RPMI8226 (cell line): ENCODE results near the gene TDRD10.

Experiments
- DNase-seq: peaks from one replicate; pipeline ENCODE4 v3.0.0-alpha.2; 2015

TDRD10 gene

GRCh38 chr1:154502066-154502743 lies at the start of gene TDRD10, which contains the start of gene SHE:
Gene TDRD10 (plus strand): TSS chr1:154502219. CDS start chr1:154506904, 4,685 bp downstream.
Gene SHE (minus strand): TSS chr1:154502412. CDS start chr1:154502026, 386 bp downstream.
- no peak for DNase-seq

- DNase-seq, result no peak
Measured at GRCh38 chr1:154453161-154453560, 48.9 kb upstream of the TDRD10 start.

GRCh38 chr1:154453574-154454352 lies 48.3 kb upstream of the TDRD10 start:
- no peak for DNase-seq

GRCh38 chr1:154454386-154455120 lies 47.5 kb upstream of the TDRD10 start:
- no peak for DNase-seq

- DNase-seq, result no peak
Measured at GRCh38 chr1:154456631-154457030, 45.4 kb upstream of the TDRD10 start.

- DNase-seq, result no peak
Measured at GRCh38 chr1:154459080-154459479, 42.9 kb upstream of the TDRD10 start.

- no peak for DNase-seq
Measured at GRCh38 chr1:154460695-154461260, 41.2 kb upstream of the TDRD10 start.

- no peak for DNase-seq
Measured at GRCh38 chr1:154463512-154463990, 38.5 kb upstream of the TDRD10 start.

- DNase-seq, result peak; percentile 33
Measured at GRCh38 chr1:154465621-154466195, 36.3 kb upstream of the TDRD10 start.

- peak; percentile 71 for DNase-seq
Measured at GRCh38 chr1:154466206-154466605, 35.8 kb upstream of the TDRD10 start.

- no peak for DNase-seq
Measured at GRCh38 chr1:154466921-154467417, 35.0 kb upstream of the TDRD10 start.

GRCh38 chr1:154467434-154468102 lies 34.5 kb upstream of the TDRD10 start:
- DNase-seq, result no peak

- DNase-seq, result no peak
Measured at GRCh38 chr1:154468535-154469250, 33.3 kb upstream of the TDRD10 start.

GRCh38 chr1:154469844-154470560 lies 32.0 kb upstream of the TDRD10 start:
- no peak for DNase-seq

GRCh38 chr1:154471304-154471703 lies 30.7 kb upstream of the TDRD10 start:
- DNase-seq, result peak; percentile 32

- peak; percentile 49 for DNase-seq
Measured at GRCh38 chr1:154474802-154475201, 27.2 kb upstream of the TDRD10 start.

GRCh38 chr1:154476791-154477190 lies 25.2 kb upstream of the TDRD10 start:
- DNase-seq, result no peak

GRCh38 chr1:154478013-154478412 lies 24.0 kb upstream of the TDRD10 start:
- DNase-seq, result no peak

GRCh38 chr1:154478639-154479038 lies 23.4 kb upstream of the TDRD10 start:
- peak; percentile 80 for DNase-seq

GRCh38 chr1:154479764-154480421 lies 22.1 kb upstream of the TDRD10 start:
- peak; percentile 88 for DNase-seq
